NB4 (cell line): ENCODE data around the gene MEGF11.

Experiments used
- DNase-seq: peaks from one replicate; pipeline ENCODE4 v3.0.0; 2010; ENCODE audit warnings: low read depth
- H3K4me3 ChIP-seq: one replicate; pipeline ENCODE4 v1.5.1; 2011; ENCODE audit warnings: mild to moderate bottlenecking, low read depth, low read length, moderate library complexity
- MYC ChIP-seq: IDR thresholded peaks from 2 replicates; pipeline ENCODE4 v1.6.1; 2011; ENCODE audit warnings: low read depth, low read length
- POLR2A ChIP-seq: IDR thresholded peaks from 2 replicates; pipeline ENCODE4 v1.6.1; 2011; ENCODE audit warnings: mild to moderate bottlenecking; ENCODE audit not compliant: insufficient read length; ENCODE audit errors: extremely low read depth
- TF ChIP-seq, protein P1 (sequence below): IDR thresholded peaks from 2 replicates; pipeline ENCODE4 v1.6.1; 2011; ENCODE audit warnings: low read depth, low read length
- TF ChIP-seq, protein P2 (sequence below): IDR thresholded peaks from one replicate; pipeline ENCODE4 v1.5.1; 2012; ENCODE audit warnings: low read depth, low read length

MEGF11 gene

DNA sequence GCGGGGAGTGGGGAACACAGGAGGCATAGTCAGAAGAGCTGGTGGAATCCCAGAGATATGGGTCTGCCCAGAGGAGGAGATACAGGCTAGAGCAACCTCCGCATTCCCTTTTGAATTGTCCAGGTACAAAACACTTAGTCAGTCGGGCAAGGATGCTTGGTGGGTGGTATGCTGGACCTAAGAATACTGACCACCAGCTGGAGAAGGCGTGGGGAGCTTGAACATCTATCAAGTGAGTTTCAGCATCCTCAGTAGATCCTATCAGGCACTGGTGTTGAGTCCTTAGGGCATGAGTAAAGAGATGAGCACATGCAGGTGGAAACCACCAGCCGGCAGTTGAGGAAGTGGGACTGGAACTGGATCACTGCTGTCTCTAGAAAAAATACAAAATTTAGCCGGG lies 25.1 kb upstream of the MEGF11 start:
- H3K4me3 ChIP-seq, result no peak overlapping the region
- no peak for DNase-seq
- TF ChIP-seq, protein P1, sequence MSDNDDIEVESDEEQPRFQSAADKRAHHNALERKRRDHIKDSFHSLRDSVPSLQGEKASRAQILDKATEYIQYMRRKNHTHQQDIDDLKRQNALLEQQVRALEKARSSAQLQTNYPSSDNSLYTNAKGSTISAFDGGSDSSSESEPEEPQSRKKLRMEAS, result no peak
- TF ChIP-seq, protein P2, sequence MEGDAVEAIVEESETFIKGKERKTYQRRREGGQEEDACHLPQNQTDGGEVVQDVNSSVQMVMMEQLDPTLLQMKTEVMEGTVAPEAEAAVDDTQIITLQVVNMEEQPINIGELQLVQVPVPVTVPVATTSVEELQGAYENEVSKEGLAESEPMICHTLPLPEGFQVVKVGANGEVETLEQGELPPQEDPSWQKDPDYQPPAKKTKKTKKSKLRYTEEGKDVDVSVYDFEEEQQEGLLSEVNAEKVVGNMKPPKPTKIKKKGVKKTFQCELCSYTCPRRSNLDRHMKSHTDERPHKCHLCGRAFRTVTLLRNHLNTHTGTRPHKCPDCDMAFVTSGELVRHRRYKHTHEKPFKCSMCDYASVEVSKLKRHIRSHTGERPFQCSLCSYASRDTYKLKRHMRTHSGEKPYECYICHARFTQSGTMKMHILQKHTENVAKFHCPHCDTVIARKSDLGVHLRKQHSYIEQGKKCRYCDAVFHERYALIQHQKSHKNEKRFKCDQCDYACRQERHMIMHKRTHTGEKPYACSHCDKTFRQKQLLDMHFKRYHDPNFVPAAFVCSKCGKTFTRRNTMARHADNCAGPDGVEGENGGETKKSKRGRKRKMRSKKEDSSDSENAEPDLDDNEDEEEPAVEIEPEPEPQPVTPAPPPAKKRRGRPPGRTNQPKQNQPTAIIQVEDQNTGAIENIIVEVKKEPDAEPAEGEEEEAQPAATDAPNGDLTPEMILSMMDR, result no peak
- TF ChIP-seq POLR2A (no peak), MYC (no peak)

DNA sequence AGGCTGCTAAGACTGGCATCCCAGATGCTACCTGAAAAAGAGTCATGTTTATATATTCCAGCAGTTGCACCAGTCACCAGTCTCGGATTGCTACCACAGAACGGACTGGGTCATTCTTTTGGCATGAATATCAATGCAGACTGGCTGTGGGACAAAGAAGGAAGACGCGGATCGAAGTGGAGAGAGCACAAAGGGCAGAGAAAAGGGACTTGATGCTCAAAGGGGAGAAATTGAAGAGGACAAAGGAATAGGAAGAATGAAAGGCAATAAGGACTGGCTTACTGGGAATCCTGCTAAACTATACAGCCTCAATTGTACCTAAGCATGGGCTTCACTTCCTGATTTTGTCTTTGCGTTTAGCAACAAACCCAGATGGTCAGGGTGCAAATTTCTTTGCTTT lies 24.5 kb upstream of the MEGF11 start:
- H3K4me3 ChIP-seq, result no peak overlapping the region
- DNase-seq, result no peak
- no peak for TF ChIP-seq POLR2A
- TF ChIP-seq, protein P1, result no peak
- TF ChIP-seq, protein P2, result no peak
- TF ChIP-seq MYC, result no peak

DNA sequence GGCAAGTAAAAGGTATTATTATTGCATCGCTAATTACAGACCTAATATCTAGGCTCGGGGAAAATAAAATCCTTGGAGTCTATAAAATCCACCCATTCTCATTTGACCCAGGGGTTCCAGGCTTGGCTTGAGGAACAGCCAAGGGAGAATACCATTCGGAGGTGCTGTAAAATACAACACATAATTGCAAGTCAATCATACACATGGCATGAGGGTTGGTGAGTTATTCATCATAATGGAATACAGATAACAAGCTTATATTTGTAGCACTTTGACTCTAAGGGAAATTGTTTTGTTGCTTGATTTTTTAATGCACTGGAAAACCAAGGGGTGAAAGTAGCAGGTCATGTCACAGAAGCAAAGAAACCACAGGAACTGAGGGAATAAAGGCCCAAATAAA lies 23.0 kb upstream of the MEGF11 start:
- H3K4me3 ChIP-seq, result no peak overlapping the region
- DNase-seq, result no peak
- TF ChIP-seq, protein P1, result no peak
- TF ChIP-seq MYC, result no peak

DNA sequence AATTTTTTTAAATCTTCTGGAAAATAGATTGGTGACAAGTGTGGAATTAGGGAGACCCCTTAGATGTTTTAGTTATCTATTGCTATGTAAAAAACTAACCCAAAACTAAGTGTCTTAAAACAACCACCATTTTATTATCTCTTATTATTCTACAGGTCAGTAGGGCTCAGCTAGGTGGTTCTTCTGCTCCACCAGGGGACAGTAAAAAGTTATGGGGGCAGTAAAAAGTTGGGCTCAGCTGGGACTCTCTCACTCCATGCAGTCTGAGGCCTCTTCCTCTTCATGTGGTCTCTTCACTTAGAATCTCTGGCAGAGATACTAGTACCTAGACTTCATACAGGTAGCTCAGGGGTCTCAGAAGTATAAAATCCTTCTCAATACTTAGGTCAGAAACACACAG lies 21.8 kb upstream of the MEGF11 start:
- DNase-seq, result no peak
- TF ChIP-seq, protein P1, result no peak
- TF ChIP-seq MYC (no peak), POLR2A (no peak)
- TF ChIP-seq, protein P2, result no peak
- H3K4me3 ChIP-seq, result no peak overlapping the region

DNA sequence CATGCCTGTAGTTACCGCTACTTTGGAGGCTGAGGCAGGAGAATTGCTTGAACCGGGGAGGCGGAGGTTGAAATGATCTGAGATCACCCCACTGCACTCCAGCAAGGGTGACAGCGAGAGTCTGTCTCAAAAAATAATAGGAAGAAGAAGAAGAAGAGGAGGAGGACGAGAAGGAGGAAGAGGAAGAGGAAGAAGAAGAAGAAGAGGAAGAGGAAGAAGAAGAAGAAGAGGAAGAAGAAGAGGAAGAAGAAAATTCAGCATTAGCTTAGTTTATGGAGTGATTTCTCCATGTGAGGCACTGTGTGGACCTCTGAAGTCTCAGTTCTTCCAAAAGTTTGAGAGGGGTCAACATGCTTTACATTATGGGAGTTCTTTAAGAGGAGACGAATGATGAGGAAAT lies 17.4 kb upstream of the MEGF11 start:
- TF ChIP-seq MYC, result no peak
- TF ChIP-seq, protein P2, result no peak
- no peak overlapping the region for H3K4me3 ChIP-seq
- DNase-seq, result no peak

DNA sequence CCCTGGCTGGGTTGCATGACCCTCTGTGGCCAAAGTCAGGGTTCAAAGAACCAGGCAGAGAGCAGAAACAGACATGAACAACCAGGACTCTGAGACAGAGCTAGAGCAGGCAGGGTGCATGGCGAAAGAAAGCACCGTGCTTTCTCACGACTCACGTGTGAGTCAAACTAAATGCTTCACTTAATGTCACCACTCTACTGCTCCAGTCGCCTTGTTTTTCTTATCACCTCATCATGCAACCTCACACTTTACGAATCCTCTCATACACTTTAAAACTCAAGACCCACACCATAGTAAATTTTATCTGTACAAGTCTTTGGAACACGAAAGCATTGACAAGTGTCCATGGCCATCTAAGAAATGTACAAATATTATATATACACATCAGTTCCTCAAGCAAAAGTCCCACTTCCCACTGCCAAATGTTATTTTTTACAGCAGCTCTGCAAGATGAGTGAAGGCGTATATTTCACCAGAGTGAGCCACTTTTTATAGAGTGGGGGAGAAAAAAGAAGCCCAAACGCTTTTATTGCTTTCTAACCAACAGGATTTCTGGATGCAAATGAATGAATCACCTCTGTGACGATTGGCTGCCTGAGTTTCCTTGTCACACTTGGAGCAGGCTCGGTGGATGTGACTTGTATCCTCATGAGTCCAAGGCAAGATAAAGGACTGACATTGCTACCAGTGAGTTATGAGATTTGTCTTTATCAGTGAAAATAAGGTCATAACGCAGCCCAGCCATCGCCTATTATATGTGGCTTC lies 16.0 kb upstream of the MEGF11 start:
- TF ChIP-seq, protein P2, result no peak
- TF ChIP-seq, protein P1, result peak; percentile 73; the same call in 1 of the 2 replicates
- TF ChIP-seq MYC (peak; percentile 29; the same call in 1 of the 2 replicates), POLR2A (no peak)
- peak; percentile 92 for DNase-seq
- peak overlapping the region; percentile 14 for H3K4me3 ChIP-seq
